NOMO-1 (cell line): ENCODE measurements around the gene SEMA4D.

ENCODE experiments used
- DNase-seq, 2 experiments: peaks; one replicate each; lab custom pipeline; 2025; ENCODE audit not compliant: unreplicated experiment in 2 of 2; lab: John Stamatoyannopoulos, UW

The SEMA4D gene

DNA sequence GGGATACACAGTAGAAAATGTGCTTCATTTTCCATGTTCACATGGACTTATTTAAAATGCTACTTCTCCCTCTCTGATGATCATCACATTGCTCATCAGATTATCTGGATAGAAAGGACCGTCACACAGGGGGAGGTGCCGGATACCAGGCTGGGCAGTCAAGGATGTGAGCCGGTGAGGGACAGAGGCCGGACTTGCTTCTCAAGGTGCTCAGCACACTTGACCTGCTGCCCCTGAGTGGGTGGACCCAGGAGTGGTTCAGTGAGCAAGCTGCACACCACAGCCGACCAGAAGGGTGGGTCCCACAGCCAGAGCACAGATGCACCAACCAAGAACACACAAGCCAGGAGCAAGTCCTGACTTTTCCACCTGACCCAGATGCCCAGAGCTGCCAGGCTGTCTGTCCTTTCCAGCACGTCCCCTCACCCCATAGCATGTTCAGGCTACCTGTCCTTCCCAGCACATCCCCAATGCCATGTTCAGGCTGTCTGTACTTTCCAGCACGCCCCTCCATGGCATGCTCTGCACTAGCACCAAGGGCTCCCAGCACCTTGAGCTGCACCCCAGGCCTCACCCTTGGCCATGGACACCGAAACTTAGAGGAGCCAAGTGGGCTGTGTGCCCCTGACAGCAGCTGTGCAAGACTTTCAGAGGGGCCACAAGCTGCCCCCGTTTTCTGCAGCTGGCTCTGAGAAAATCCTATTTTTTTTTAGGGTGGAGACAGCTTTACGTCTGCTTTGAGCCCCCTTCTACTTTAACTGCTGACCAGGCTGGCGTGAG, 101.8 kb downstream of the SEMA4D start:
- DNase-seq = no peak

- DNase-seq = no peak
These were observed 103.5 kb downstream of the SEMA4D start for GRCh38 chr9:89394412-89394811.

GRCh38 chr9:89391585-89391984, 106.3 kb downstream of the SEMA4D start:
- no peak for DNase-seq

GRCh38 chr9:89390578-89391116, 107.3 kb downstream of the SEMA4D start:
- DNase-seq = no peak

GRCh38 chr9:89390068-89390555, 107.8 kb downstream of the SEMA4D start:
- no peak for DNase-seq

DNA sequence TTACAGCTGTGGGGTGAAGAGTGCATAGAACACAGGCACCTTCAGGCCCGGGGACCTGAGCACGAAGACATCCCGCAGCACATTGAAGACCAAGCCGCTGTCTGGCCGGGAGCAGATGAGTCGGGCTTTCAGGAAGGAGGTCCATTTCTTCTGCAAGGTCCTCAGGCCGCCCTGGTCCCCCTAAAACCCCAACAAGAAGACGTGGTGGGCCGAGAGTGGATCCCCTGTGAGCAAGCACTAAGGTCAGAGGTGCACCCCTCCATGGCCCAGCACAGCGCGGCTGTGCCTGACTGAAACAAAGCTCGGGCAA, 109.1 kb downstream of the SEMA4D start:
- no peak for DNase-seq

- DNase-seq = peak; percentile 35 to 77
These were observed 109.6 kb downstream of the SEMA4D start for GRCh38 chr9:89388084-89388867.

DNA sequence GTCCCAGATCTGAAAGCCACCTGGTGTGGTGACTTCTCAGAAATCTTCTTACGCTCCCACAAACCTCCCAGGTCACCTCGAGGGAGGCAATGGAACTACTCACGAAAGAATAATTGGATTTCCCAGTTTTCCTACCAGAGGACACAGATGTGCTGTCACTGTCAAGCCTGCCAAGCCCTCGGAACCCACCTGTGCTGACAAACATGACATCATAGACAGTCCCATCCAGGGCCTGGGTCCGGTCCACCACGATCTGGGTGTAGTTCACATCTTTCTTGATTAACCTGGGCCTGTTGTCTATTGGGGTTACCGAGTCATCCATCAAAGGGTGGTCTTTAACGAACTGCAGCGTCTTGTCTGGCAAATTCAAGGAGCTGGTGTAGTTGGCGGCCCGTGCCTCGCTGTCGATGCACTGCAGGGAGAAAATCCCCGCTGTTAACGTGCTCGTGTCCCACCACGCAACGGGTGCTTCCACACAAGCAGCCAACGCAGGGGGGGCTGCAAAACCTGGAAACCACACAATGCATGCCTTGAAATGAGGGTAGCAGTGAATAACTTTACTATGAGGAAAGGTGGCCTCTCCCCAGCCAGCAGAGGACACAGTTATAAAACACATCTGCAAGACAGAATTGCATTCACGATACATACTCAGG, 110.6 kb downstream of the SEMA4D start:
- DNase-seq = no peak

DNA sequence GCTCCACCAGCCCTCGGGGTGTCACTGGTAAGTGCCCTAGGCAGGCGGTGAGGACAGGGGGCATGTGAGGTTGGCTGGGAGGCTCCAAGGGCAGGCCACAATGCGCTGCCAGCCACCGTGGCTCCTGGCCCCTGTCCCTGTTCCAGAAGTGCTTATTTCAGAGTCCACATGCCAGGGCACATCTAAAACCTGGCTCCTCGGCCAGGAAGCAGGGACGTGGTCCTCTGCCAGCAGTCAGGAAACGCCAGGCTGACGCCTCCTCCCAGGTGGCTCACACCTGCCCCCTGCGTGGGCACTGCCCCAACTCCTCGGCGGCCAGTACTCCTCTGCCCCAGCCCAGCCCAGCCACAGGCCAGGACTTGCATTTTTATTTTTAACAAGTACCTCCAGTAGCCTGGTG, 111.1 kb downstream of the SEMA4D start:
- DNase-seq = no peak

- no peak for DNase-seq
These were observed 111.7 kb downstream of the SEMA4D start for GRCh38 chr9:89386206-89386605.

DNA sequence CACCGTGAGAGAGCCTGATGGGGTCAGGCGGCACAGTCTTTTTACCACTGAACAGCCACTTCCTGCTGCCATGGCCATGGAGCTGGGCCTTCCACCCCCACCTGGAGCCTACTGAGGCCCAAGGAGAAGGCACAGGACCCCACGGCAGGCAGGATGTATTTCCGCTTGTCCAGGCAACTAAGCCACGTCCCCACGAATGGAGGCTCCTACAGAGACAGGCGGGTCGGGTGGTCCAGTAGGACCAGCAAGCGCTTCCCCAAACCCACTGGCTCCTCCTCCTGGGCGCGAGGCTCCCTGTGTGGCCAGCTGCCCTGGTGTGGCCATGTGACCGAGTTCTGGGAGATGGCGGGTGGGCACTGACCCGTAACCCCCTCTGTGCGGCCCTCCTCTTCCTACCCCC, 113.1 kb downstream of the SEMA4D start:
- DNase-seq = no peak

GRCh38 chr9:89383721-89384300, 114.1 kb downstream of the SEMA4D start:
- no peak for DNase-seq

- no peak for DNase-seq
These were observed 114.7 kb downstream of the SEMA4D start for GRCh38 chr9:89383030-89383720.

DNA sequence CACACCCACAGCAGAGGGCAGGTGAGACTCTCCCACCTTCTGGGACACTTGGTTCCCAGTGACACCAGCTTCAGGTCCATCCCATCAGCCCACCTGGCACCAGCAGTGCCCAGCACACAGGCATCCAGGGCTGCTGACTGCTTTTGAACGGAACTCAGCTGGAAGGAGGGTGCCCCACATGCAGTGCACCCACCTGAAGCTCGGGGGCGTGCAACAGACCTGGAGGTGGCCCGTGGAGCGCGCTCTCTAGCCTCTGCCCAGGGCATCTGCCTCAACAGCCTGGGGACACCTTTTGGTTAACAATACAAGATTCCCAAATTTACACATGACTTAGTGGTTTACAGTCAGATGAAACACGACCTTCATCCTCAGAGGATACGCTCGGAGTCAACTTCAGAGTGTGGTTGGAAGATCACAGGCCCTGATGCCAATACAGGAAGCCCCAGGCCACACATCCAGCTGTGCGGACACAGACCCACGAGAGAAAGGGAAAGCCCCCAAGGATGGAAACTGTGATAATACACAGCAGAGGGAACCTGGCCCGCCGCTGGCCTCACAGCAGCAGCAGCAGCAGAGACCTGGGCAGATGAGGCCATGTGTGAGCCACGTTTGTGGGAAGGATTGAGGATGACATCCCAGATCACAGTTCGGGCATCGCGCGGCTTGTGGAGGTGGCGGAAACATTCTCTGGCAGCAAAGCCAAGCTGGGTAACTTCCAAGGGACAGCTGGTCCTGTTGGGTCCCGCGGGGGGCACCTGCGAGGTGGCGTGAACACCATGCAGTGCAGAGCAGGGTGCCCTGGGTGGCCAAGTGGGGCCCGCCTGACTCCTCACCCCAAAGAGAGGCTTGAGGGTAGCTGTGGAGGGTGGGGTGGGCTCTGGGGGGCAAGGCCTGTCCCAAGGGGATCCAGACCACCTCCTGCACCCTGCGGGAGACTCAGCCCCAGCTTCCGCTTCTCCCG, 115.6 kb downstream of the SEMA4D start:
- no peak for DNase-seq

- DNase-seq = no peak
These were observed 116.7 kb downstream of the SEMA4D start for GRCh38 chr9:89381308-89381609.

GRCh38 chr9:89380437-89381307, 117.2 kb downstream of the SEMA4D start:
- DNase-seq = no peak

DNA sequence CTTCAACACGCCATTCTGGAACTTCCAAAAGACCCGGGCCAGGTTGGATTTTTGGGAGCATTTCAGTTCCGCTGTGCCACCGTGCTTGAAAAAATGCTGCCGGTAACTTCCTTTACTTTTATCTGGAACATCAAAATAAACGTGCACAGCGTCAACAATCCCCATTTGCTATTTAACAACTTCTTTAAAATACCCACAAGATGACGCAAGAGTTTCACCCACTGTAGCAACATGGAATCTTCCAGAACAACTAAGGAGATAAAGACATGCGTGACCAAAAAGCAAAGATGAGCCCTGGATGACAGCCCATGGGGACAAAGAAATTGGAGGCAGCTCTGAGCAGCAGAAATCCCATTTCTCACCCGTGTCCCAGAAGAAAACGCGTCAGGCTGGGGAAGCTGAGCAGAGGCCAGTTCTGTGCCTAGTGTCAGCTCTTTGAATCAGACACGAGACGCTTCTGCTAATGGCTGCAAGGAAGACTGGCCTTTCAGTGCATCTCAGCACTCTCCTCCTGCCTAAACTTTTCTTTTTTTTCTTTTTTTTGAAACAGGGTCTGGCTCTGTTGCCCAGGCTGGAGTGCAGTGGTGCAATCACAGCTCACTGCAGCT, 118.3 kb downstream of the SEMA4D start:
- peak in 1 of 2 experiments; percentile 37 for DNase-seq

DNA sequence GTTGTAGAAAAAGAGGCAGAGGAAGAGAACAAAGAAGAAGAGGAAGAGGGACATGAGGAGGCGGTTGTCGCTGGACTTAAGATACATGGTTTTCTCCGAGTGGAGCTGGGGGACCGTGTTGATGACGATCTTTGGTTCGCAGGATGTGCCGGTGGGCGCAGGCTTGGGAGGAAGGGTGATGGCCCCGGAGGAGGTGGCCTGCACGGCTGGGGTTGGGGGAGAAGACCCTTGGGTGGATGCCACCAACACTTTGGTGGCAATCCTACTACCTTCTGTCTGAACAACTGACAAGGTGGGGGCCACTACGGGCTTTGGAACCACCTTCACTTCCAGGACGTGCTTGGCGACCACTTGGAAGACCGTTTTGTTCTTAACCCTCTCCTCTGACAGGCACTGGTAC, 118.9 kb downstream of the SEMA4D start:
- DNase-seq = no peak
